ENCODE data around the gene KAT7. TPM values are rescaled to one million over a fixed set of nuclear protein-coding genes. Genes with fewer than 3 reads are reported as not detected.

The KAT7 gene
- polyA plus RNA-seq, 1 donor from 2014 or later = 31.0 TPM

DNA sequence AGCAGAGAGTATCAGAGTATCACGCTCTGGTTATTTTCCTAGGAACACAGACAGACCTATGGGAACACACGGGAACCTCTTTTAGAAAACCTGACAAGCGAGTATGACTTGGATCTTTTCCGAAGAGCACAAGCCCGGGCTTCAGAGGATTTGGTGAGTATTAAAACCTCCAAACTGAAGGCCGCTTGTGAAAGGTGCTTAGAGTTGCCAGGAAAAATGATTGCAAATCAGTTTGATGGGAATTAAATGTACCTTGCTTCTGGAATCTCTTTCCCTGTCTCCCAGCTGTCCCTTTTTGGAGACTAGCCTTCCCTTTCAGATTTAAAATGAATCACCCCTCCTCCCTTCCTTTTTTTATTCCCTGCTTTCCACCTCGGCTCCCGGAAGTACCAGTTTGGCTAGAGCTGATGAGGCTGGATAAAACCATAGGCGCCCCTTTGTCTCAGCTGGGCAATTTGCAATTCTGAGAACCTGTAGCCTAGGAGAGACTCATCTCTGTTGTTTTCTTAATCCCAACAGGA, 27.3 kb downstream of the KAT7 start:
- no peak overlapping the region for H3K4me3 ChIP-seq (ENCODE audit: low read length)
- no peak overlapping the region for H3K4me2 ChIP-seq (ENCODE audit: low read length)
- H4K20me1 ChIP-seq (ENCODE audit: insufficient read depth) = no peaks in the 10 kb centered on the region
- no peak for TF ChIP-seq POLR2AphosphoS5 (IDR thresholded peaks at IDR 0.05)
- TF ChIP-seq RAD21 (conservative IDR thresholded peaks at IDR 0.05) = no peak
- TF ChIP-seq EP300 (conservative IDR thresholded peaks at IDR 0.05; ENCODE audit: poor library complexity, severe bottlenecking) = no peak
- no peak for TF ChIP-seq EZH2 (IDR thresholded peaks at IDR 0.05; ENCODE audit: borderline replicate concordance, insufficient read depth, low read length, poor library complexity, severe bottlenecking)
- TF ChIP-seq MXI1 (conservative IDR thresholded peaks at IDR 0.05; ENCODE audit: poor library complexity, severe bottlenecking) = no peak
- TF ChIP-seq, protein P1, sequence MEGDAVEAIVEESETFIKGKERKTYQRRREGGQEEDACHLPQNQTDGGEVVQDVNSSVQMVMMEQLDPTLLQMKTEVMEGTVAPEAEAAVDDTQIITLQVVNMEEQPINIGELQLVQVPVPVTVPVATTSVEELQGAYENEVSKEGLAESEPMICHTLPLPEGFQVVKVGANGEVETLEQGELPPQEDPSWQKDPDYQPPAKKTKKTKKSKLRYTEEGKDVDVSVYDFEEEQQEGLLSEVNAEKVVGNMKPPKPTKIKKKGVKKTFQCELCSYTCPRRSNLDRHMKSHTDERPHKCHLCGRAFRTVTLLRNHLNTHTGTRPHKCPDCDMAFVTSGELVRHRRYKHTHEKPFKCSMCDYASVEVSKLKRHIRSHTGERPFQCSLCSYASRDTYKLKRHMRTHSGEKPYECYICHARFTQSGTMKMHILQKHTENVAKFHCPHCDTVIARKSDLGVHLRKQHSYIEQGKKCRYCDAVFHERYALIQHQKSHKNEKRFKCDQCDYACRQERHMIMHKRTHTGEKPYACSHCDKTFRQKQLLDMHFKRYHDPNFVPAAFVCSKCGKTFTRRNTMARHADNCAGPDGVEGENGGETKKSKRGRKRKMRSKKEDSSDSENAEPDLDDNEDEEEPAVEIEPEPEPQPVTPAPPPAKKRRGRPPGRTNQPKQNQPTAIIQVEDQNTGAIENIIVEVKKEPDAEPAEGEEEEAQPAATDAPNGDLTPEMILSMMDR (IDR thresholded peaks at IDR 0.05; ENCODE audit: poor library complexity, severe bottlenecking) = no peak
- TF ChIP-seq, protein P2, sequence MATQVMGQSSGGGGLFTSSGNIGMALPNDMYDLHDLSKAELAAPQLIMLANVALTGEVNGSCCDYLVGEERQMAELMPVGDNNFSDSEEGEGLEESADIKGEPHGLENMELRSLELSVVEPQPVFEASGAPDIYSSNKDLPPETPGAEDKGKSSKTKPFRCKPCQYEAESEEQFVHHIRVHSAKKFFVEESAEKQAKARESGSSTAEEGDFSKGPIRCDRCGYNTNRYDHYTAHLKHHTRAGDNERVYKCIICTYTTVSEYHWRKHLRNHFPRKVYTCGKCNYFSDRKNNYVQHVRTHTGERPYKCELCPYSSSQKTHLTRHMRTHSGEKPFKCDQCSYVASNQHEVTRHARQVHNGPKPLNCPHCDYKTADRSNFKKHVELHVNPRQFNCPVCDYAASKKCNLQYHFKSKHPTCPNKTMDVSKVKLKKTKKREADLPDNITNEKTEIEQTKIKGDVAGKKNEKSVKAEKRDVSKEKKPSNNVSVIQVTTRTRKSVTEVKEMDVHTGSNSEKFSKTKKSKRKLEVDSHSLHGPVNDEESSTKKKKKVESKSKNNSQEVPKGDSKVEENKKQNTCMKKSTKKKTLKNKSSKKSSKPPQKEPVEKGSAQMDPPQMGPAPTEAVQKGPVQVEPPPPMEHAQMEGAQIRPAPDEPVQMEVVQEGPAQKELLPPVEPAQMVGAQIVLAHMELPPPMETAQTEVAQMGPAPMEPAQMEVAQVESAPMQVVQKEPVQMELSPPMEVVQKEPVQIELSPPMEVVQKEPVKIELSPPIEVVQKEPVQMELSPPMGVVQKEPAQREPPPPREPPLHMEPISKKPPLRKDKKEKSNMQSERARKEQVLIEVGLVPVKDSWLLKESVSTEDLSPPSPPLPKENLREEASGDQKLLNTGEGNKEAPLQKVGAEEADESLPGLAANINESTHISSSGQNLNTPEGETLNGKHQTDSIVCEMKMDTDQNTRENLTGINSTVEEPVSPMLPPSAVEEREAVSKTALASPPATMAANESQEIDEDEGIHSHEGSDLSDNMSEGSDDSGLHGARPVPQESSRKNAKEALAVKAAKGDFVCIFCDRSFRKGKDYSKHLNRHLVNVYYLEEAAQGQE (IDR thresholded peaks at IDR 0.05; ENCODE audit: borderline replicate concordance) = no peak
- TF ChIP-seq SMC3 (conservative IDR thresholded peaks at IDR 0.05; ENCODE audit: poor library complexity) = no peak
- TF ChIP-seq TAF1 (IDR thresholded peaks at IDR 0.05; ENCODE audit: low read depth) = no peak
- H2AFZ ChIP-seq (ENCODE audit: low read depth, low read length) = no peak overlapping the region
- no peaks in the 10 kb centered on the region for H3K36me3 ChIP-seq (ENCODE audit: insufficient read depth, low read length)
- H3K9me3 ChIP-seq (ENCODE audit: low read length) = no peaks in the 10 kb centered on the region
- H3K27ac ChIP-seq (ENCODE audit: low read length) = no peak overlapping the region
- H3K9ac ChIP-seq (ENCODE audit: low read length) = no peak overlapping the region
- no peaks in the 10 kb centered on the region for H3F3A ChIP-seq (ENCODE audit: insufficient read depth, low read length, poor library complexity, severe bottlenecking)
- H3K79me2 ChIP-seq (replicated peaks; ENCODE audit: insufficient read depth, low read length) = peaks cover 22% of the 10 kb centered on the region
- no peaks in the 10 kb centered on the region for H3K9me2 ChIP-seq (ENCODE audit: insufficient read depth, low read length)
- no peaks in the 10 kb centered on the region for H3K27me3 ChIP-seq (ENCODE audit: insufficient read depth, low read depth, low read length)

DNA sequence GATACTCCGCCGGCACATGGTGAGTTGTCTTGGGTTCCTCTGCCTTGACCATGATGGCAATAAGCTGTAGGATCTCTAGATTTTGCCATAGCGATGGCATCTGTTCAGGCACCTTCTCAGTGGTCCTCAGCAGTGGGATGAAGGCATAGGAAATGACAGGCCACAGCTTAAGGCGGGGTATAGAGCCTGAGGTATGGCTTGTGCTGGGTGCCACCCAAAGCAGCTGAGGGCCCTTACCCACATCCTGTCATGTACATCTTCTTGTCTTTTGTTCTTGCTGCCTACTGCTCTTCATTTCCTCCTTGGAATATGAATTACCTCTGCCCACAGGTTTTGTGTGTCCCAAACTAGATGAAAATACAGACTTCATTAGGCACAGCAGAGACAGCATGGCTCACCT, 29.5 kb downstream of the KAT7 start:
- Histone ChIP-seq H3F3A (ENCODE audit: insufficient read depth, low read length, poor library complexity, severe bottlenecking) (no peaks in the 10 kb centered on the region), H3K36me3 (ENCODE audit: insufficient read depth, low read length) (peaks cover 6% of the 10 kb centered on the region), H2AFZ (ENCODE audit: low read depth, low read length) (no peak overlapping the region), H3K4me3 (ENCODE audit: low read length) (no peak overlapping the region), H3K9me2 (ENCODE audit: insufficient read depth, low read length) (no peaks in the 10 kb centered on the region), H3K9ac (ENCODE audit: low read length) (no peak overlapping the region), H3K4me2 (ENCODE audit: low read length) (no peak overlapping the region), H4K20me1 (ENCODE audit: insufficient read depth) (no peaks in the 10 kb centered on the region), H3K79me2 (replicated peaks; ENCODE audit: insufficient read depth, low read length) (peaks cover 22% of the 10 kb centered on the region), H3K27ac (ENCODE audit: low read length) (no peak overlapping the region), H3K27me3 (ENCODE audit: insufficient read depth, low read depth, low read length) (no peaks in the 10 kb centered on the region), H3K9me3 (ENCODE audit: low read length) (no peaks in the 10 kb centered on the region)
- TF ChIP-seq, protein P2 (IDR thresholded peaks at IDR 0.05; ENCODE audit: borderline replicate concordance) = no peak
- TF ChIP-seq POLR2AphosphoS5 (IDR thresholded peaks at IDR 0.05) (no peak), EP300 (conservative IDR thresholded peaks at IDR 0.05; ENCODE audit: poor library complexity, severe bottlenecking) (no peak)
- TF ChIP-seq, protein P1 (IDR thresholded peaks at IDR 0.05; ENCODE audit: poor library complexity, severe bottlenecking) = no peak
